H1 (cell line): ENCODE data around the gene CLN6. TPM values are rescaled to one million over a fixed set of nuclear protein-coding genes. Genes with fewer than 3 reads are reported as not detected.

Experiments
- CTCF ChIA-PET: fragments of 300-600 bp; sonication (Branson Sonifier 250); formaldehyde crosslinking; loops from one replicate; lab custom pipeline; 2021; ENCODE audit not compliant: partially characterized antibody; lab: Charles Lee
- POLR2A ChIA-PET: fragments of 300-600 bp; sonication (Branson Sonifier 250); formaldehyde crosslinking; loops from one replicate; lab custom pipeline; 2021; ENCODE audit warnings: inconsistent platforms; ENCODE audit not compliant: partially characterized antibody; lab: Charles Lee
- DNase-seq, 2 experiments: peaks; one replicate each; pipeline versions ENCODE4 v3.0.0 to v3.0.0-alpha.2; 2010 to 2022; ENCODE audit warnings: low spot score in 2 of 2, low read depth in 1 of 2, mixed read lengths in 1 of 2
- FAIRE-seq: peaks from 2 replicates; lab custom pipeline; 2011; peaks lifted over from hg19 to GRCh38; lab: Jason Lieb, UNC
- H2AFZ ChIP-seq: 2 replicates; pipeline ENCODE4 v1.8.1; 2012; ENCODE audit warnings: low read length, inconsistent platforms
- H2AK5ac ChIP-seq: 2 replicates; pipeline ENCODE4 v1.6.1; 2013; ENCODE audit warnings: low read depth, low read length
- H2BK120ac ChIP-seq: replicated peaks from 2 replicates; pipeline ENCODE3; 2013; ENCODE audit warnings: low read depth, low read length, inconsistent platforms
- H2BK12ac ChIP-seq: 2 replicates; pipeline ENCODE4 v1.6.1; 2013; ENCODE audit warnings: low read depth, low read length
- H2BK15ac ChIP-seq: 2 replicates; pipeline ENCODE4 v1.6.1; 2013; ENCODE audit warnings: low read length
- H2BK20ac ChIP-seq: 2 replicates; pipeline ENCODE4 v1.6.1; 2013; ENCODE audit warnings: low read length
- H2BK5ac ChIP-seq: 2 replicates; pipeline ENCODE4 v1.6.1; 2013; ENCODE audit warnings: low read depth, low read length
- H3K14ac ChIP-seq: 2 replicates; pipeline ENCODE4 v1.6.1; 2013; ENCODE audit warnings: inconsistent platforms; ENCODE audit not compliant: insufficient read length
- H3K18ac ChIP-seq: 2 replicates; pipeline ENCODE4 v1.6.1; 2013; ENCODE audit warnings: low read length; ENCODE audit errors: extremely low read depth
- H3K23ac ChIP-seq: 2 replicates; pipeline ENCODE4 v1.6.1; 2013; ENCODE audit warnings: inconsistent platforms; ENCODE audit not compliant: insufficient read length
- H3K23me2 ChIP-seq: 2 replicates; pipeline ENCODE4 v1.6.1; 2013; ENCODE audit warnings: low read depth, low read length
- H3K27ac ChIP-seq: 2 replicates; pipeline ENCODE4 v1.6.1; 2011; ENCODE audit warnings: low read depth, low read length, inconsistent platforms
- H3K27me3 ChIP-seq, 4 experiments: replicated peaks in 1 of 4; 1 replicate in 1 of 4; 2 replicates in 3 of 4; pipeline versions ENCODE4 v1.6.1 to v1.8.1; 2011 to 2013; ENCODE audit warnings: low read length in 3 of 4, mild to moderate bottlenecking in 3 of 4, inconsistent platforms in 2 of 4, mixed read lengths in 2 of 4, moderate library complexity in 1 of 4; ENCODE audit not compliant: control insufficient read depth in 3 of 4, insufficient read depth in 3 of 4; ENCODE audit errors: extremely low read depth in 1 of 4
- H3K36me3 ChIP-seq, 4 experiments: 2 replicates each; pipeline versions ENCODE4 v1.6.1 to v1.8.1; 2011 to 2013; ENCODE audit warnings: mild to moderate bottlenecking in 4 of 4, low read length in 3 of 4, moderate library complexity in 2 of 4, control low read depth in 1 of 4, inconsistent platforms in 1 of 4; ENCODE audit not compliant: insufficient read depth in 4 of 4, control insufficient read depth in 2 of 4
- H3K4ac ChIP-seq: replicated peaks from 2 replicates; pipeline ENCODE3; 2013; ENCODE audit warnings: low read length, low read depth, mixed read lengths, inconsistent platforms; ENCODE audit not compliant: insufficient read length
- H3K4me1 ChIP-seq, 4 experiments: replicated peaks in 1 of 4; 1 replicate in 1 of 4; 2 replicates in 3 of 4; pipeline versions ENCODE4 v1.6.1 to v1.8.1; 2011 to 2013; ENCODE audit warnings: low read length in 3 of 4, inconsistent platforms in 2 of 4, mixed read lengths in 1 of 4; ENCODE audit not compliant: insufficient read depth in 4 of 4, control insufficient read depth in 3 of 4
- H3K4me2 ChIP-seq, 2 experiments: 2 replicates each; pipeline versions ENCODE4 v1.6.1 to v1.8.1; 2011 to 2013; ENCODE audit warnings: low read depth in 2 of 2, low read length in 2 of 2, control low read depth in 1 of 2, inconsistent platforms in 1 of 2, mild to moderate bottlenecking in 1 of 2; ENCODE audit not compliant: insufficient read depth in 1 of 2
- H3K4me3 ChIP-seq, 4 experiments: fragments of 200-600, 300-600 bp in 1 of 4; sonication (generic), shearing (Covaris generic), sonication (Bioruptor Twin) in 1 of 4; 2 replicates each; pipeline versions ENCODE4 v1.5.1 to v1.8.1; 2011 to 2016; ENCODE audit warnings: low read length in 4 of 4, low read depth in 3 of 4, control low read depth in 2 of 4, inconsistent platforms in 2 of 4, mild to moderate bottlenecking in 2 of 4, mixed read lengths in 1 of 4, moderate library complexity in 1 of 4; ENCODE audit not compliant: insufficient read depth in 2 of 4; ENCODE audit errors: extremely low read depth in 1 of 4
- H3K56ac ChIP-seq: replicated peaks from 2 replicates; pipeline ENCODE3; 2013; ENCODE audit warnings: low read depth, mild to moderate bottlenecking, mixed read lengths, low read length, inconsistent platforms; ENCODE audit not compliant: insufficient read length
- H3K79me1 ChIP-seq: 2 replicates; pipeline ENCODE4 v1.6.1; 2013; ENCODE audit warnings: low read depth, low read length, control low read depth
- H3K79me2 ChIP-seq, 2 experiments: 2 replicates each; pipeline versions ENCODE4 v1.6.1 to v1.8.1; 2012 to 2013; ENCODE audit warnings: low read length in 2 of 2, mild to moderate bottlenecking in 2 of 2, inconsistent platforms in 1 of 2; ENCODE audit not compliant: insufficient read depth in 2 of 2, control insufficient read depth in 1 of 2
- H3K9ac ChIP-seq, 4 experiments: replicated peaks in 1 of 4; 1 replicate in 1 of 4; 2 replicates in 3 of 4; pipeline versions ENCODE4 v1.6.1 to v1.8.1; 2011 to 2013; ENCODE audit warnings: low read depth in 3 of 4, low read length in 3 of 4, control low read depth in 2 of 4, mild to moderate bottlenecking in 2 of 4, moderate library complexity in 2 of 4, inconsistent platforms in 1 of 4; ENCODE audit errors: extremely low read depth in 1 of 4
- H3K9me3 ChIP-seq, 2 experiments: 2 replicates each; pipeline versions ENCODE4 v1.6.1 to v1.8.1; 2012 to 2013; ENCODE audit warnings: mild to moderate bottlenecking in 2 of 2, moderate library complexity in 2 of 2, control low read depth in 1 of 2, inconsistent platforms in 1 of 2, low read depth in 1 of 2, low read length in 1 of 2, mixed read lengths in 1 of 2; ENCODE audit not compliant: insufficient read depth in 2 of 2
- H4K20me1 ChIP-seq, 2 experiments: replicated peaks in 1 of 2; 2 replicates each; pipeline versions ENCODE3 to v1.8.1; 2011 to 2013; ENCODE audit warnings: inconsistent platforms in 2 of 2, low read length in 2 of 2, mild to moderate bottlenecking in 1 of 2; ENCODE audit not compliant: insufficient read depth in 2 of 2, control insufficient read depth in 1 of 2
- H4K5ac ChIP-seq: 2 replicates; pipeline ENCODE4 v1.6.1; 2013; ENCODE audit warnings: low read length, low read depth, mixed read lengths, inconsistent platforms; ENCODE audit not compliant: insufficient read length
- H4K8ac ChIP-seq: 2 replicates; pipeline ENCODE4 v1.8.0; 2013; ENCODE audit warnings: mild to moderate bottlenecking, moderate library complexity, low read length, inconsistent platforms; ENCODE audit not compliant: insufficient read depth; ENCODE audit errors: extremely low read depth
- H4K91ac ChIP-seq: replicated peaks from 2 replicates; pipeline ENCODE3; 2013; ENCODE audit warnings: low read length, mixed read lengths, inconsistent platforms; ENCODE audit not compliant: insufficient read length
- HDAC6 ChIP-seq: IDR thresholded peaks from one replicate; pipeline ENCODE4 v1.7.1; 2012; ENCODE audit warnings: low read depth, mild to moderate bottlenecking, inconsistent platforms, low read length, moderate library complexity
- POLR2A ChIP-seq, 2 experiments: IDR thresholded peaks; 1 replicate in 1 of 2; 2 replicates in 1 of 2; pipeline ENCODE4 v1.6.1; 2011; ENCODE audit warnings: low read depth in 2 of 2, low read length in 2 of 2, mild to moderate bottlenecking in 2 of 2; ENCODE audit errors: control extremely low read depth in 1 of 2
- POLR2AphosphoS5 ChIP-seq: IDR thresholded peaks from 2 replicates; pipeline ENCODE4 v1.6.1; 2011; ENCODE audit warnings: low read depth, low read length
- WGBS, 2 experiments: shearing (Covaris generic) in 1 of 2; methylation state at CpG; one replicate each; pipeline versions ENCODE4 v1.1.6 to v1.1.7; 2013 to 2015; ENCODE audit warnings: low lambda C conversion rate in 2 of 2, mixed read lengths in 2 of 2, inconsistent platforms in 1 of 2, low coverage in 1 of 2, missing lambda C conversion rate in 1 of 2; ENCODE audit not compliant: insufficient replicate concordance in 2 of 2, insufficient coverage in 1 of 2, insufficient read length in 1 of 2; ENCODE audit errors: extremely low coverage in 1 of 2, missing lambda C conversion rate in 1 of 2; 5-methylcytosine and 5-hydroxymethylcytosine counted together
- polyA plus RNA-seq, 7 experiments: library from polyadenylated mRNA; depleted of rRNA in 3 of 7; stranded (reverse) in 5 of 7; unstranded in 2 of 7; fragments of >200 nt in 5 of 7; fragments of 200-250 nt in 2 of 7; gene quantifications; 1 replicate in 5 of 7; 2 replicates in 1 of 7; 4 replicates in 1 of 7; pipeline versions ENCODE4 v1.2.1 to v1.2.3, GENCODE V29; 2011 to 2013; ENCODE audit warnings: missing spikeins in 2 of 7, mixed read lengths in 2 of 7
- total RNA-seq: library from RNA; stranded (reverse); fragmentation: NEBNext Ultra II Directional; extraction: Animal tissue kit (Norgen Biotek cat#: 25700); gene quantifications from 2 replicates; pipeline ENCODE4 v1.2.1, GENCODE V29; 2021

The CLN6 gene
- total and polyA plus RNA-seq, 2 of the 8 experiments (the other 6 are each of a cell fraction or from before 2014, with no cell fraction given) = 60.0 to 137 TPM

DNA sequence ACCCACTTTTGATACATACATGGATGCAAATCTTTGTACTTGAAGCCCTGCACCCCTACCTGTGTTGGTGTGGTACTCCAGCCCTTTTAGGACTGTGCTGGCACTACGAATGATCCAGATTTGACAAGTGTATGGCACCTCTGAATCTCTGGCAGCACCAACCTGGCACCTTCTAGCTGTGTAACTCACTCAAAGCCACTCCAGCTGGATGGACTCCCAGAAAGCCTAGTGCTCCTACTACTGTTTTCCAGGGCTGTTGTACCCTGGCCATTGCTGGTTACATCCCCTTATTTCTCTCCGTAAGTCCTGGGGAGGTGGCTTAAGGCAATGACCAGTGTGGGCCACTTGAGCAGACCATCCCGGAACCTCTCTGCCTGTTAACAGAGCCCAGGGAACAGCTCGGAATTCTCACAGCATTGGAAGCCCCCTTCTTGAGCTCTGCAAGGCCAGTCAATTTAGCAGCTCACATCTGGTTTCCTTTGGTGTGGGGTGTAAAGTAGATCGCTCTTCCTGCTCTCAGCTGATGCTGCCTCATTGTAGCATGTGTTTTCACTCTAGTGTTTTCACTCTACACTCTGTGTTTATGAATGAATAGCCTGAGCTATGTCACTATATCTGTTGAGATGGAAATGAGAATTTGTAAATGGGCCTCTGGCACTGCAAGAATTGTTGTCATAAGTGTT lies 36.6 kb downstream of the CLN6 start:
- Histone ChIP-seq H3K36me3 (peaks cover 0 to 21% (median 13%) of the 10 kb centered on the region in 4 experiments; a peak in 4 of 8 replicates), H3K27me3 (no peaks in the 10 kb centered on the region), H3K27ac (no peak overlapping the region), H4K8ac (no peak overlapping the region), H4K5ac (no peak overlapping the region), H2BK20ac (no peak overlapping the region), H2BK120ac (no peak overlapping the region), H3K23me2 (no peaks in the 10 kb centered on the region), H3K18ac (no peak overlapping the region), H2BK5ac (no peak overlapping the region), H3K23ac (no peak overlapping the region), H3K9me3 (no peaks in the 10 kb centered on the region), H4K91ac (no peak overlapping the region), H3K79me1 (no peaks in the 10 kb centered on the region), H3K4me3 (no peak overlapping the region), H3K4me1 (no peaks in the 10 kb centered on the region; a peak in 1 of 7 replicates), H2BK12ac (no peak overlapping the region), H3K9ac (no peak overlapping the region), H2BK15ac (no peak overlapping the region), H3K14ac (no peak overlapping the region), H3K4me2 (no peak overlapping the region)
- no peak for DNase-seq
- POLR2A ChIA-PET = interaction anchor here (1.3 kb wide), 1 partner anchor 352 kb away, joined by 4 read pairs; no protein-coding TSS in a partner anchor
- FAIRE-seq = no peak
- TF ChIP-seq POLR2A (IDR thresholded peaks at IDR 0.05; ENCODE audit: control extremely low read depth in 1 of 2, low read depth in 2 of 2, low read length in 2 of 2) (peak in 1 of 2 experiments; percentile 11; a peak in 1 of 3 replicates), HDAC6 (no peak), POLR2AphosphoS5 (peak; percentile 22; the same call in 1 of the 2 replicates)
- TF ChIP-seq, all 59 proteins: peak for 2
- CTCF ChIA-PET = interaction anchor here (0.9 to 11.6 kb wide), 9 partner anchors 8 to 736 kb away, joined by 3 to 101 read pairs (median 3); no protein-coding TSS in a partner anchor
- H2AFZ ChIP-seq = no peak overlapping the region
- 89% methylated on average over 5 of the region's 5 CpGs; no CpG with 5 or more reads in 1 of the 2 experiments for WGBS, 2 experiments
- H3K4ac ChIP-seq = no peak overlapping the region
- H2AK5ac ChIP-seq = no peak overlapping the region
- no peak overlapping the region for H3K56ac ChIP-seq
- no peaks in the 10 kb centered on the region for H3K79me2 ChIP-seq
- H4K20me1 ChIP-seq = peaks cover 2 to 3% of the 10 kb centered on the region in 2 experiments
